ENCODE data around the gene MS4A4A.
"Not testable (repeated sequence)": the region's sequence is repeated elsewhere in the genome, so short reads cannot be mapped to it uniquely, and the experiment has no call there.

MS4A4A gene

DNA sequence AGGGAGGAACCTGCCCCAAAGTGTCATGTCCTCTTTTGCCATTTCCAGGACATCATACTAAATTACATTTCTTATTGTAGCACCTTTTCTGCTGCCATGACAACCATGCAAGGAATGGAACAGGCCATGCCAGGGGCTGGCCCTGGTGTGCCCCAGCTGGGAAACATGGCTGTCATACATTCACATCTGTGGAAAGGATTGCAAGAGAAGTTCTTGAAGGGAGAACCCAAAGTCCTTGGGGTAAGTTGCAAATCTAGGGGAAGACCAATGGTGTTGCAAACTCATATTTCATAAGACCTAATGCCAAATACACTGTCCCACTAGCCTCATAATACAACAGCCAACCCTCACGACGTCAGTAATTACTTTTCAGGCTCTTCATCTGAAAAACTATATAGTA, 11.7 kb downstream of the MS4A4A start:
- no peak for DNase-seq

DNA sequence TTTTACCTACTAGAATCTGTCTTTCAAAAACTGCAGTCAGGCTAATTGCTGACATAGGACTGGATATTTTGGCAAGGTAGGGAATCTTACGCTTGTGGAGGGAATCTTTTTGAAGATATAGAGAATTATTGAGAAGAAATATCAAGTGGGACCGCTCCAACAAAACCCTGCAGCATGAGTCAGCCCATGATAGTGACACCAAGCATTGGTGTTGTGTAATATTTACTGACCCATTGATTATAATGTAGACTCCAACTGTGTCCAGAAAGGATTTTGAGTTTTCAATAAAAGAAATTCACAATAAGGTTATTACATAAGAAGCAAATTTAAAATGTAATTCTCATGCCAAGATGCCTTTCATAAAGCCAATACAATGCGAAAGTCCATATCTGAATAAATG, 20.7 kb downstream of the MS4A4A start:
- H4K20me1 ChIP-seq (ENCODE audit: insufficient read depth, low read length), result no peaks in the 10 kb centered on the region
- H3K27me3 ChIP-seq (ENCODE audit: insufficient read depth, low read length, poor library complexity), result no peaks in the 10 kb centered on the region
- H3K79me2 ChIP-seq (ENCODE audit: insufficient read depth, low read length), result no peaks in the 10 kb centered on the region
- H3K4me1 ChIP-seq (ENCODE audit: insufficient read depth, low read length), result no peaks in the 10 kb centered on the region
- H2AFZ ChIP-seq (ENCODE audit: low read depth, low read length), result no peak overlapping the region
- no peak overlapping the region for H3K27ac ChIP-seq (ENCODE audit: low read length)
- no peaks in the 10 kb centered on the region for H3K36me3 ChIP-seq (ENCODE audit: insufficient read depth, low read length)
- H3K4me3 ChIP-seq (ENCODE audit: low read depth in 1 of 2, low read length in 2 of 2), result no peak overlapping the region
- TF ChIP-seq EZH2 (IDR thresholded peaks at IDR 0.05; ENCODE audit: borderline replicate concordance, low read depth, low read length, severe bottlenecking) (no peak), CTCF (IDR thresholded peaks at IDR 0.05; ENCODE audit: borderline replicate concordance, extremely low read depth, low read length, poor library complexity, severe bottlenecking) (no peak)
- no peaks in the 10 kb centered on the region for H3K9me3 ChIP-seq (ENCODE audit: insufficient read depth, low read length, severe bottlenecking)
- H3K4me2 ChIP-seq (ENCODE audit: insufficient read depth, low read length), result no peak overlapping the region
- H3K9ac ChIP-seq (ENCODE audit: low read depth, low read length), result no peak overlapping the region
- ATAC-seq (ENCODE audit: insufficient read depth, low read depth) (no peak), DNase-seq (no peak)

More for the DNA sequence above, 11.7 kb downstream of the MS4A4A start:
- Histone ChIP-seq H4K20me1 (ENCODE audit: insufficient read depth, low read length) (no peaks in the 10 kb centered on the region), H3K27ac (ENCODE audit: low read length) (no peak overlapping the region), H3K36me3 (ENCODE audit: insufficient read depth, low read length) (no peaks in the 10 kb centered on the region), H2AFZ (ENCODE audit: low read depth, low read length) (no peak overlapping the region), H3K79me2 (ENCODE audit: insufficient read depth, low read length) (no peaks in the 10 kb centered on the region), H3K9ac (ENCODE audit: low read depth, low read length) (no peak overlapping the region), H3K27me3 (ENCODE audit: insufficient read depth, low read length, poor library complexity) (no peaks in the 10 kb centered on the region), H3K9me3 (ENCODE audit: insufficient read depth, low read length, severe bottlenecking) (no peaks in the 10 kb centered on the region), H3K4me2 (ENCODE audit: insufficient read depth, low read length) (no peak overlapping the region), H3K4me3 (ENCODE audit: low read depth in 1 of 2, low read length in 2 of 2) (no peak overlapping the region), H3K4me1 (ENCODE audit: insufficient read depth, low read length) (no peaks in the 10 kb centered on the region)
- ATAC-seq (ENCODE audit: insufficient read depth, low read depth), result no peak
- TF ChIP-seq CTCF (IDR thresholded peaks at IDR 0.05; ENCODE audit: borderline replicate concordance, extremely low read depth, low read length, poor library complexity, severe bottlenecking) (no peak), EZH2 (IDR thresholded peaks at IDR 0.05; ENCODE audit: borderline replicate concordance, low read depth, low read length, severe bottlenecking) (no peak)

DNA sequence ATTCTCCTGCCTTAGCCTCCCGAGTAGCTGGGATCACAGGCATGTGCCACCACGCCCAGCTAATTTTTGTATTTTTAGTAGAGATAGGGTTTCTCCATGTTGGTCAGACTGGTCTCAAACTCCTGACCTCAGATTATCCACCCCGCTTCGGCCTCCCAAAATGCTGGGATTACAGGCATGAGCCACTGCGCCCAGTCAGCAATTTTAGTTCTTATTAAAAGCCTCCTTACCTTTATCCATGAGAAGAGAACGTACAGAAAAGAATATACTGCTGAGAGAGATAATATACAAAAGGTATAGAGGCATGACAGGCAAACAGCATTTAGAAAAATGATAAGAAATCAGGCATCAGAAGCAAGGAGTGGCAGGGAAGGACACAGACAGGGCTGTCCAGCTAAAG, 21.4 kb downstream of the MS4A4A start:
- H3K9me3 ChIP-seq (ENCODE audit: insufficient read depth, low read length, severe bottlenecking); H3K27me3 ChIP-seq (ENCODE audit: insufficient read depth, low read length, poor library complexity); DNase-seq; H4K20me1 ChIP-seq (ENCODE audit: insufficient read depth, low read length); H3K4me3 ChIP-seq (ENCODE audit: low read depth in 1 of 2, low read length in 2 of 2); H2AFZ ChIP-seq (ENCODE audit: low read depth, low read length); ATAC-seq (ENCODE audit: insufficient read depth, low read depth); H3K36me3 ChIP-seq (ENCODE audit: insufficient read depth, low read length); H3K79me2 ChIP-seq (ENCODE audit: insufficient read depth, low read length); H3K4me2 ChIP-seq (ENCODE audit: insufficient read depth, low read length); H3K4me1 ChIP-seq (ENCODE audit: insufficient read depth, low read length); H3K27ac ChIP-seq (ENCODE audit: low read length); H3K9ac ChIP-seq (ENCODE audit: low read depth, low read length): not testable (repeated sequence)

GRCh38 chr11:60303661-60304060, 23.2 kb downstream of the MS4A4A start:
- no peaks in the 10 kb centered on the region for H3K36me3 ChIP-seq (ENCODE audit: insufficient read depth, low read length)
- DNase-seq (no peak), ATAC-seq (ENCODE audit: insufficient read depth, low read depth) (no peak)
- no peak overlapping the region for H3K4me3 ChIP-seq (ENCODE audit: low read depth in 1 of 2, low read length in 2 of 2)
- H3K9me3 ChIP-seq (ENCODE audit: insufficient read depth, low read length, severe bottlenecking), result no peaks in the 10 kb centered on the region
- H3K9ac ChIP-seq (ENCODE audit: low read depth, low read length), result no peak overlapping the region
- no peak overlapping the region for H3K4me2 ChIP-seq (ENCODE audit: insufficient read depth, low read length)
- H3K27ac ChIP-seq (ENCODE audit: low read length), result no peak overlapping the region
- no peaks in the 10 kb centered on the region for H3K27me3 ChIP-seq (ENCODE audit: insufficient read depth, low read length, poor library complexity)
- H3K4me1 ChIP-seq (ENCODE audit: insufficient read depth, low read length), result no peaks in the 10 kb centered on the region
- H3K79me2 ChIP-seq (ENCODE audit: insufficient read depth, low read length), result no peaks in the 10 kb centered on the region
- no peak for TF ChIP-seq EZH2 (IDR thresholded peaks at IDR 0.05; ENCODE audit: borderline replicate concordance, low read depth, low read length, severe bottlenecking)
- no peak for TF ChIP-seq CTCF (IDR thresholded peaks at IDR 0.05; ENCODE audit: borderline replicate concordance, extremely low read depth, low read length, poor library complexity, severe bottlenecking)
- H4K20me1 ChIP-seq (ENCODE audit: insufficient read depth, low read length), result no peaks in the 10 kb centered on the region
- no peak overlapping the region for H2AFZ ChIP-seq (ENCODE audit: low read depth, low read length)
